ENCODE results near the gene MED14. TPM values are rescaled to one million over a fixed set of nuclear protein-coding genes. Genes with fewer than 3 reads are reported as not detected.

MED14 gene
- total RNA-seq, 4 donors from 2014 or later: 33.1 to 102 (median 42.9) TPM

- no peak for DNase-seq (ENCODE audit: low spot score in 2 of 2)
- TF ChIP-seq POLR2A (IDR thresholded peaks at IDR 0.05) (no peak), CTCF (IDR thresholded peaks at IDR 0.05) (no peak), POLR2AphosphoS5 (IDR thresholded peaks at IDR 0.05) (no peak), EP300 (IDR thresholded peaks at IDR 0.05) (no peak)
- H3K27ac ChIP-seq: no peak overlapping the region
- no peaks in the 10 kb centered on the region for H3K9me3 ChIP-seq
- H3K27me3 ChIP-seq: no peaks in the 10 kb centered on the region
- H3K4me3 ChIP-seq: no peak overlapping the region
- WGBS: 91% methylated on average over 4 of the region's 4 CpGs
- no peaks in the 10 kb centered on the region for H3K36me3 ChIP-seq
- no peaks in the 10 kb centered on the region for H3K4me1 ChIP-seq
These were observed 15.0 kb downstream of the MED14 start for GRCh38 chrX:40720339-40720738.

- Histone ChIP-seq H3K4me3 (no peak overlapping the region), H3K27me3 (no peaks in the 10 kb centered on the region), H3K4me1 (no peaks in the 10 kb centered on the region), H3K27ac (no peak overlapping the region), H3K9me3 (no peaks in the 10 kb centered on the region), H3K36me3 (no peaks in the 10 kb centered on the region)
- TF ChIP-seq POLR2AphosphoS5 (IDR thresholded peaks at IDR 0.05): no peak
- no peak for DNase-seq (ENCODE audit: low spot score in 2 of 2)
These were observed 15.6 kb downstream of the MED14 start for GRCh38 chrX:40719731-40720130.

GRCh38 chrX:40719218-40719617 is 16.1 kb downstream of the MED14 start:
- no peaks in the 10 kb centered on the region for H3K27me3 ChIP-seq
- DNase-seq (ENCODE audit: low spot score in 2 of 2): no peak
- no peaks in the 10 kb centered on the region for H3K4me1 ChIP-seq
- H3K4me3 ChIP-seq: no peak overlapping the region
- no peaks in the 10 kb centered on the region for H3K36me3 ChIP-seq
- no peak overlapping the region for H3K27ac ChIP-seq
- no peaks in the 10 kb centered on the region for H3K9me3 ChIP-seq
- TF ChIP-seq CTCF (IDR thresholded peaks at IDR 0.05): no peak
- TF ChIP-seq POLR2AphosphoS5 (IDR thresholded peaks at IDR 0.05): no peak
- TF ChIP-seq POLR2A (IDR thresholded peaks at IDR 0.05): no peak
- TF ChIP-seq EP300 (IDR thresholded peaks at IDR 0.05): no peak

- TF ChIP-seq POLR2A (IDR thresholded peaks at IDR 0.05) (no peak), POLR2AphosphoS5 (IDR thresholded peaks at IDR 0.05) (no peak), CTCF (IDR thresholded peaks at IDR 0.05) (no peak), EP300 (IDR thresholded peaks at IDR 0.05) (no peak)
- 89% methylated on average over 1 of the region's 1 CpG for WGBS
- no peaks in the 10 kb centered on the region for H3K9me3 ChIP-seq
- no peak overlapping the region for H3K27ac ChIP-seq
- H3K36me3 ChIP-seq: peaks cover 10% of the 10 kb centered on the region
- H3K4me3 ChIP-seq: no peak overlapping the region
- DNase-seq (ENCODE audit: low spot score in 2 of 2): no peak
- no peaks in the 10 kb centered on the region for H3K4me1 ChIP-seq
- H3K27me3 ChIP-seq: no peaks in the 10 kb centered on the region
These were observed 25.9 kb downstream of the MED14 start for GRCh38 chrX:40709395-40709794.

- H3K4me3 ChIP-seq: no peak overlapping the region
- DNase-seq (ENCODE audit: low spot score in 2 of 2): no peak
- TF ChIP-seq POLR2A (IDR thresholded peaks at IDR 0.05): no peak
- no peak for TF ChIP-seq EP300 (IDR thresholded peaks at IDR 0.05)
- no peak for TF ChIP-seq POLR2AphosphoS5 (IDR thresholded peaks at IDR 0.05)
- TF ChIP-seq CTCF (IDR thresholded peaks at IDR 0.05): no peak
- no peaks in the 10 kb centered on the region for H3K27me3 ChIP-seq
- no peak overlapping the region for H3K27ac ChIP-seq
- WGBS: 79% methylated on average over 5 of the region's 5 CpGs
- H3K4me1 ChIP-seq: no peaks in the 10 kb centered on the region
- H3K36me3 ChIP-seq: peaks cover 8% of the 10 kb centered on the region
- no peaks in the 10 kb centered on the region for H3K9me3 ChIP-seq
These were observed 29.6 kb downstream of the MED14 start for GRCh38 chrX:40705658-40706312.
